A549 (cell line): Measurements from ENCODE around the gene SHANK3. TPM values are rescaled to one million over a fixed set of nuclear protein-coding genes. Genes with fewer than 3 reads are reported as not detected.

Source experiments
- ATAC-seq, 2 experiments: fragments of 200-7000 bp in 1 of 2; fragments of >200 bp in 1 of 2; cut with Nextera tagmentation in 1 of 2; cut with Tn5 transposase in 1 of 2; 3 replicates each; pipeline versions ENCODE4 v1.8.0 to v1.9.1; 2018 to 2020; ENCODE audit warnings: mild to moderate bottlenecking in 1 of 2, moderate library complexity in 1 of 2
- CTCF ChIA-PET: fragments of 300-600 bp; sonication (Branson Sonifier 250); formaldehyde crosslinking; extraction: SDS; loops from one replicate; lab custom pipeline; 2021; ENCODE audit warnings: antibody characterized with exemption, inconsistent platforms; lab: Yijun Ruan, JAX
- POLR2A ChIA-PET: fragments of 350-600 bp; formaldehyde crosslinking; extraction: SDS; loops from one replicate; lab custom pipeline; 2021; ENCODE audit warnings: antibody characterized with exemption, inconsistent platforms; lab: Yijun Ruan, JAX
- DNase-seq, 2 experiments: peaks; one replicate each; pipeline versions ENCODE4 v3.0.0 to v3.0.0-alpha.2; 2011 to 2016; ENCODE audit warnings: low read depth in 1 of 2, low spot score in 1 of 2
- FAIRE-seq: peaks from 2 replicates; lab custom pipeline; 2011; peaks lifted over from hg19 to GRCh38; lab: Jason Lieb, UNC
- H3K27ac ChIP-seq, 2 experiments: fragments of >200 bp; sonication (Bioruptor Twin); formaldehyde crosslinking; 3 replicates each; pipeline ENCODE4 v1.5.1; 2016 to 2017
- H3K4me1 ChIP-seq: fragments of >200 bp; sonication (Bioruptor Twin); formaldehyde crosslinking; 3 replicates; pipeline ENCODE4 v1.6.1; 2016
- H3K4me2 ChIP-seq: fragments of >200 bp; sonication (Bioruptor Twin); formaldehyde crosslinking; 3 replicates; pipeline ENCODE4 v1.6.1; 2016
- H3K4me3 ChIP-seq: fragments of >200 bp; sonication (Bioruptor Twin); formaldehyde crosslinking; 3 replicates; pipeline ENCODE4 v1.5.1; 2016
- H3K9me3 ChIP-seq: fragments of >200 bp; sonication (Bioruptor Twin); formaldehyde crosslinking; 3 replicates; pipeline ENCODE4 v1.6.1; 2016
- ATOH8 ChIP-seq: fragments of 250-450 bp; sonication (Bioruptor Pico); IDR thresholded peaks from 2 replicates; pipeline ENCODE4 v1.5.0; 2020; ENCODE audit warnings: low read depth, mild to moderate bottlenecking, moderate library complexity
- CBX2 ChIP-seq: fragments of 200-600 bp; sonication (generic); IDR thresholded peaks from 2 replicates; pipeline ENCODE4 v1.6.1; 2016; ENCODE audit warnings: low read depth, mild to moderate bottlenecking, borderline replicate concordance
- CHD4 ChIP-seq: fragments of 200-600 bp; sonication (generic); IDR thresholded peaks from 2 replicates; pipeline ENCODE4 v1.6.1; 2016; ENCODE audit warnings: antibody characterized with exemption, mild to moderate bottlenecking, borderline replicate concordance
- CTCF ChIP-seq: fragments of >200 bp; sonication (Bioruptor Twin); formaldehyde crosslinking; IDR thresholded peaks from 3 replicates; pipeline ENCODE4 v1.5.1; 2016
- E2F6 ChIP-seq: IDR thresholded peaks from 2 replicates; pipeline ENCODE4 v1.6.1; 2012; ENCODE audit warnings: low read depth, borderline replicate concordance
- ESRRA ChIP-seq: fragments of 150-350 bp; IDR thresholded peaks from 2 replicates; pipeline ENCODE4 v1.6.1; 2014; ENCODE audit warnings: mild to moderate bottlenecking, low read length, borderline replicate concordance
- FOSL2 ChIP-seq, 2 experiments: fragments of 450-650 bp in 1 of 2; fragments of >200 bp in 1 of 2; sonication (Bioruptor Twin) in 1 of 2; formaldehyde crosslinking; IDR thresholded peaks; 2 replicates each; pipeline versions ENCODE4 v1.5.0 to v1.6.1; 2016 to 2020; ENCODE audit warnings: mild to moderate bottlenecking in 1 of 2, moderate library complexity in 1 of 2
- FOXS1 ChIP-seq: fragments of 250-450 bp; sonication (Bioruptor Pico); IDR thresholded peaks from 2 replicates; pipeline ENCODE4 v1.5.0; 2020; ENCODE audit warnings: mild to moderate bottlenecking, moderate library complexity
- GATA3 ChIP-seq: IDR thresholded peaks from 2 replicates; pipeline ENCODE4 v1.6.1; 2012; ENCODE audit warnings: borderline replicate concordance
- HEYL ChIP-seq: fragments of 250-450 bp; sonication (Bioruptor Pico); IDR thresholded peaks from 2 replicates; pipeline ENCODE4 v1.8.0; 2021; ENCODE audit warnings: mild to moderate bottlenecking, moderate library complexity
- JUNB ChIP-seq: fragments of >200 bp; sonication (Bioruptor Twin); formaldehyde crosslinking; IDR thresholded peaks from 2 replicates; pipeline ENCODE4 v1.6.1; 2016
- KDM1A ChIP-seq: fragments of 200-600 bp; sonication (generic); IDR thresholded peaks from 2 replicates; pipeline ENCODE4 v1.6.1; 2016; ENCODE audit warnings: low read depth, mild to moderate bottlenecking
- NR3C1 ChIP-seq: fragments of >200 bp; sonication (Bioruptor Twin); formaldehyde crosslinking; IDR thresholded peaks from 3 replicates; pipeline ENCODE4 v1.6.1; 2017
- POLR2A ChIP-seq: IDR thresholded peaks from 2 replicates; pipeline ENCODE4 v1.6.1; 2012; ENCODE audit warnings: mild to moderate bottlenecking, low read length
- POLR2AphosphoS2 ChIP-seq: conservative IDR thresholded peaks from 2 replicates; pipeline ENCODE4 v1.6.1; 2012; ENCODE audit warnings: low read length, improper control_type of control experiment, inconsistent platforms
- RAD21 ChIP-seq, 2 experiments: fragments of >200 bp in 1 of 2; sonication (Bioruptor Twin) in 1 of 2; formaldehyde crosslinking in 1 of 2; IDR thresholded peaks in 1 of 2; conservative IDR thresholded peaks in 1 of 2; 2 replicates in 1 of 2; 3 replicates in 1 of 2; pipeline ENCODE4 v1.6.1; 2012 to 2018; ENCODE audit warnings: inconsistent platforms in 1 of 2
- RARB ChIP-seq: fragments of 250-450 bp; sonication (Bioruptor Pico); IDR thresholded peaks from 2 replicates; pipeline ENCODE4 v1.8.0; 2021; ENCODE audit warnings: mild to moderate bottlenecking, moderate library complexity
- SMC3 ChIP-seq: fragments of >200 bp; sonication (Bioruptor Twin); formaldehyde crosslinking; IDR thresholded peaks from 3 replicates; pipeline ENCODE4 v1.6.1; 2018; ENCODE audit warnings: inconsistent platforms
- SREBF2 ChIP-seq: fragments of 450-650 bp; IDR thresholded peaks from 2 replicates; pipeline ENCODE4 v1.6.1; 2014; ENCODE audit warnings: mild to moderate bottlenecking, moderate library complexity
- TFCP2L1 ChIP-seq: fragments of 250-450 bp; sonication (Bioruptor Pico); IDR thresholded peaks from 2 replicates; pipeline ENCODE4 v1.5.0; 2021; ENCODE audit warnings: mild to moderate bottlenecking
- ZC3H11A ChIP-seq: fragments of 450-650 bp; IDR thresholded peaks from 2 replicates; pipeline ENCODE4 v1.6.1; 2014; ENCODE audit warnings: antibody characterized with exemption, mild to moderate bottlenecking
- WGBS: methylation state at CpG from one replicate; pipeline ENCODE4 v1.1.6; 2017; ENCODE audit errors: missing lambda C conversion rate; 5-methylcytosine and 5-hydroxymethylcytosine counted together
- polyA plus RNA-seq, 4 experiments: library from polyadenylated mRNA; depleted of rRNA in 3 of 4; stranded (reverse); fragments of >200 nt; fragmentation: RNase III in 1 of 4; extraction: RNeasy Plus Mini Kit Qiagen cat#74134 plus additional on column Dnase treatment in 1 of 4; gene quantifications; 2 replicates in 3 of 4; 3 replicates in 1 of 4; pipeline ENCODE4 v1.2.3, GENCODE V29; 2011 to 2017
- TF ChIP-seq, protein P1 (sequence below): IDR thresholded peaks from 2 replicates; pipeline ENCODE4 v1.6.1; 2012

Gene SHANK3
- polyA plus RNA-seq, 2 of the 4 experiments (the other 2 are of a cell fraction), result 0.53 to 2.4 TPM

DNA sequence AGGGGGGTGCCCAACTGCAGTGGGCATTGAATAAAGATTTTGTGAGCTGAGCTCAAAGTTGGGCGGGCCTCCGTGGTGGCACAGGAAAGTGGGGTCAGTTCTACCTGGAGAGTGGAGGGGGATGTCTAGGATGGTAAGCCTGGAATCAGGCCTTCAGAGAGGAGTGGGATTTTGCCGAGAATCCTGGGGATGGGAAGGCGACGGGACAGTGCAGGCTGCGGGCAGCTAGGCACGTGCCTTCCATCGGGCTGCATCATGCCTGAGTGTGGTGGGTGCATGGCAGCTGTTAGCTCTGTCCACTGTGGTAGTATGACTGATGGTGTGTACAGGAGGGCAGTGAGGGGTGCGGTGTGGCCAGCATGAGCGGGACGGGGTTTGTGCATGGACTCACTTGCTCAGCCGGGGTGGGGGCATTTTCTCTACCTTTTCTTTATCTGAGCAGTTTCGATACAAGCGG lies 3.6 kb downstream of the SHANK3 start:
- DNase-seq, result no peak
- TF ChIP-seq NR3C1, result no peak
- TF ChIP-seq FOXS1, result no peak
- no peak for TF ChIP-seq SMC3
- no peak for TF ChIP-seq FOSL2 (IDR thresholded peaks at IDR 0.05)
- no peak for TF ChIP-seq FOSL2 (CRISPR knock-in tag; IDR thresholded peaks at IDR 0.05)
- no peak for TF ChIP-seq RAD21 (conservative IDR thresholded peaks at IDR 0.05 in 1 of 2, IDR thresholded peaks at IDR 0.05 in 1 of 2)
- TF ChIP-seq HEYL, result no peak
- no peak for TF ChIP-seq POLR2AphosphoS2
- no peak for TF ChIP-seq TFCP2L1 (CRISPR knock-in tag)
- TF ChIP-seq RARB, result no peak
- no peak for TF ChIP-seq CHD4
- no peak for TF ChIP-seq SREBF2
- TF ChIP-seq ATOH8 (CRISPR knock-in tag), result no peak
- no peak for TF ChIP-seq POLR2A
- no peak for TF ChIP-seq ZC3H11A
- WGBS, result 93% methylated on average over 14 of the region's 14 CpGs
- no peak for FAIRE-seq
- Histone ChIP-seq H3K4me1 (0 out of 3 replicates have a peak, but pooled peaks cover 6% of the 10 kb centered on the region), H3K27ac (no peak overlapping the region), H3K4me2 (no peak overlapping the region), H3K9me3 (no peaks in the 10 kb centered on the region), H3K4me3 (no peak overlapping the region)
- ChIA-PET POLR2A (no interaction called here), CTCF (interaction anchor here (1.2 to 1.5 kb wide), 2 partner anchors 18 to 683 kb away, joined by 3 read pairs; no protein-coding TSS in a partner anchor)
- ATAC-seq, result no peak

GRCh38 chr22:50676661-50677492 lies 4.3 kb downstream of the SHANK3 start:
- TF ChIP-seq, protein P1, sequence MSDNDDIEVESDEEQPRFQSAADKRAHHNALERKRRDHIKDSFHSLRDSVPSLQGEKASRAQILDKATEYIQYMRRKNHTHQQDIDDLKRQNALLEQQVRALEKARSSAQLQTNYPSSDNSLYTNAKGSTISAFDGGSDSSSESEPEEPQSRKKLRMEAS, result no peak
- no peak for TF ChIP-seq ESRRA
- TF ChIP-seq JUNB, result no peak
- no peak for TF ChIP-seq KDM1A
- TF ChIP-seq GATA3, result no peak
- TF ChIP-seq CBX2, result no peak
- no peak for TF ChIP-seq CTCF
- TF ChIP-seq E2F6, result no peak
- DNase-seq (no peak), ATAC-seq (no peak), FAIRE-seq (no peak)
- Histone ChIP-seq H3K4me1 (0 out of 3 replicates have a peak, but pooled peaks cover 6% of the 10 kb centered on the region), H3K27ac (no peak overlapping the region), H3K4me3 (no peak overlapping the region), H3K4me2 (no peak overlapping the region), H3K9me3 (no peaks in the 10 kb centered on the region)
- ChIA-PET POLR2A (no interaction called here), CTCF (interaction anchor here (1.2 to 1.5 kb wide), 2 partner anchors 17 to 683 kb away, joined by 3 read pairs; no protein-coding TSS in a partner anchor)
- WGBS, result 76% methylated on average over 8 of the region's 10 CpGs
